CD4-positive, CD25-positive, alpha-beta regulatory T cell (primary cell): ENCODE data around the gene IGF1R. TPM values are rescaled to one million over a fixed set of nuclear protein-coding genes. Genes with fewer than 3 reads are reported as not detected.
"Not testable (repeated sequence)": the region's sequence is repeated elsewhere in the genome, so short reads cannot be mapped to it uniquely, and the experiment has no call there.

Experiments
- ATAC-seq, 2 donors: fragments of 150-1000 bp; cut with Tn5 transposase; one replicate each; pipeline ENCODE4 v1.10.0; 2021; ENCODE audit warnings: low read depth in 2 of 2, moderate number of reproducible peaks in 2 of 2, moderate library complexity in 1 of 2
- DNase-seq, 3 donors: peaks; one replicate each; pipeline versions ENCODE4 v3.0.0 to v3.0.0-alpha.2; 2012 to 2022; ENCODE audit warnings: mixed read lengths in 1 of 3
- H3K27ac ChIP-seq: one replicate; pipeline ENCODE4 v1.7.0; 2013; ENCODE audit warnings: mild to moderate bottlenecking, low read length; ENCODE audit not compliant: insufficient read depth, poor library complexity, severe bottlenecking
- H3K27me3 ChIP-seq: one replicate; pipeline ENCODE4 v1.7.0; 2013; ENCODE audit warnings: low read length; ENCODE audit not compliant: control insufficient read depth, insufficient read depth
- H3K36me3 ChIP-seq: one replicate; pipeline ENCODE4 v1.7.0; 2013; ENCODE audit warnings: mild to moderate bottlenecking, low read length, moderate library complexity; ENCODE audit not compliant: control insufficient read depth, insufficient read depth
- H3K4me1 ChIP-seq: 2 replicates; pipeline ENCODE4 v1.7.0; 2013; ENCODE audit warnings: mild to moderate bottlenecking, low read length; ENCODE audit not compliant: insufficient read depth, control insufficient read depth, poor library complexity, severe bottlenecking
- H3K4me3 ChIP-seq: one replicate; pipeline ENCODE4 v1.7.0; 2013; ENCODE audit warnings: low read depth, mild to moderate bottlenecking, low read length, moderate library complexity
- H3K9me3 ChIP-seq, 2 experiments: 1 replicate in 1 of 2; 2 replicates in 1 of 2; pipeline ENCODE4 v1.7.0; 2013; ENCODE audit warnings: low read length in 2 of 2, mild to moderate bottlenecking in 1 of 2, moderate library complexity in 1 of 2; ENCODE audit not compliant: control insufficient read depth in 2 of 2
- H3K27ac Mint-ChIP-seq, 3 donors: one replicate each; pipeline ENCODE4 v1.8.0; 2020 to 2022; ENCODE audit warnings: mild to moderate bottlenecking in 3 of 3, mixed read lengths in 3 of 3, moderate library complexity in 2 of 3
- H3K27me3 Mint-ChIP-seq: one replicate; pipeline ENCODE4 v1.8.0; 2022; ENCODE audit warnings: mild to moderate bottlenecking, mixed read lengths
- H3K36me3 Mint-ChIP-seq: one replicate; pipeline ENCODE4 v1.8.0; 2020; ENCODE audit warnings: mixed read lengths
- H3K4me1 Mint-ChIP-seq, 4 donors: one replicate each; pipeline ENCODE4 v1.8.0; 2020 to 2022; ENCODE audit warnings: mixed read lengths in 4 of 4, mild to moderate bottlenecking in 1 of 4
- H3K4me3 Mint-ChIP-seq, 4 donors: one replicate each; pipeline ENCODE4 v1.8.0; 2020 to 2022; ENCODE audit warnings: mild to moderate bottlenecking in 4 of 4, mixed read lengths in 4 of 4, moderate library complexity in 3 of 4
- H3K9me3 Mint-ChIP-seq, 7 donors: one replicate each; pipeline ENCODE4 v1.8.0; 2020 to 2022; ENCODE audit warnings: mixed read lengths in 7 of 7, mild to moderate bottlenecking in 3 of 7, moderate library complexity in 2 of 7
- polyA plus RNA-seq, 4 donors: library from polyadenylated mRNA; unstranded; fragments of 300-500 nt; fragmentation: Illumina TruSeq; gene quantifications; one replicate each; pipeline ENCODE4 v1.2.3, GENCODE V29; 2021
- total RNA-seq: library from RNA; stranded (reverse); gene quantifications from one replicate; pipeline ENCODE4 v1.2.3, GENCODE V29; 2022

Gene IGF1R
- total and polyA plus RNA-seq, 5 donors from 2014 or later: 1.6 to 14.2 (median 3.6) TPM

- H3K27ac Mint-ChIP-seq: no peak overlapping the region
- H3K4me3 ChIP-seq: no peak overlapping the region
- no peaks in the 10 kb centered on the region for H3K36me3 Mint-ChIP-seq
- DNase-seq: no peak
- H3K36me3 ChIP-seq: no peaks in the 10 kb centered on the region
- peaks cover 5% of the 10 kb centered on the region for H3K27me3 Mint-ChIP-seq
- H3K27me3 ChIP-seq: no peaks in the 10 kb centered on the region
- no peak overlapping the region for H3K27ac ChIP-seq
- H3K4me1 Mint-ChIP-seq: peaks cover 0 to 9% (median 2%) of the 10 kb centered on the region in 4 donors
- H3K4me1 ChIP-seq: no peaks in the 10 kb centered on the region
- H3K9me3 Mint-ChIP-seq: no peaks in the 10 kb centered on the region
- no peak overlapping the region for H3K4me3 Mint-ChIP-seq
- no peaks in the 10 kb centered on the region for H3K9me3 ChIP-seq
- no peak for ATAC-seq
These were observed 33.7 kb upstream of the IGF1R start for GRCh38 chr15:98614681-98615080.

GRCh38 chr15:98616397-98616796 is 31.9 kb upstream of the IGF1R start:
- Histone ChIP-seq H3K27ac (no peak overlapping the region), H3K9me3 (no peaks in the 10 kb centered on the region), H3K27me3 (no peaks in the 10 kb centered on the region), H3K36me3 (no peaks in the 10 kb centered on the region), H3K4me1 (no peaks in the 10 kb centered on the region), H3K4me3 (no peak overlapping the region)
- H3K4me1 Mint-ChIP-seq: peaks cover 0 to 9% (median 2%) of the 10 kb centered on the region in 4 donors
- H3K27ac Mint-ChIP-seq: no peak overlapping the region
- no peaks in the 10 kb centered on the region for H3K9me3 Mint-ChIP-seq
- no peak overlapping the region for H3K4me3 Mint-ChIP-seq
- H3K27me3 Mint-ChIP-seq: peaks cover 11% of the 10 kb centered on the region
- no peaks in the 10 kb centered on the region for H3K36me3 Mint-ChIP-seq
- ATAC-seq (no peak), DNase-seq (no peak)

DNA sequence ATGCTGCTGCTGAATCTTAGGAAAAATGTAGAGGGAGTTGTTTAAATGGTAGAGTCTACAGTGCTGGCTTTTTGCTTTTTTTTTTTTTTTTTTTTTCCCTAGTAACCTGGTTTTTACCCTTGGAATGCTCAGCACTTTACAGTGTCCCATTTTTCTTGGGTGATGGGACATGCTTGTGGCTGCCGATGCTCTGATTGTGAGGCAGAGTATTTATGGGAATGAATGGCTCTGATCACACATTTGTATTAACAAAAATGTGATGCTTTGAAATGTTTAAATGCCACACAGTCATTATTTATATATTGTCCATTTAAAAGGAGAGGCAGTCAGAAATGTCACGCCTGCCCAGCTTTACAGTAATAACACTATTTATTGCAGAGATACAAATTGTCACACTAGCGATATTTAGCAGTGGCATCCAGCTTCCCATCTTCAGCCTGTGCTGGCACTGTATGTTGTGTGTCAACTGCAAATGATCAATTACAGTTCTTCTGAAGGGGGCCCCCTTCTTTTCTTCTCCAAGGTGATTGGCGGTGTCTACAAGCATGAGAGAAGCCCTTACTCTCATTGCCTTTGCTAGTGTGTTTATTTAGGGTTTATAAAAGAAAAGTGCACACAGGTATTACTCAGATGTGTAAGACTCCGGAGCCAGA is 30.9 kb upstream of the IGF1R start:
- H3K36me3 Mint-ChIP-seq: no peaks in the 10 kb centered on the region
- no peaks in the 10 kb centered on the region for H3K4me1 ChIP-seq
- no peaks in the 10 kb centered on the region for H3K27me3 ChIP-seq
- H3K4me3 ChIP-seq: no peak overlapping the region
- H3K4me1 Mint-ChIP-seq: peaks cover 0 to 7% (median 2%) of the 10 kb centered on the region in 4 donors
- H3K9me3 ChIP-seq: no peaks in the 10 kb centered on the region
- peaks cover 11% of the 10 kb centered on the region for H3K27me3 Mint-ChIP-seq
- DNase-seq: no peak
- H3K9me3 Mint-ChIP-seq: no peaks in the 10 kb centered on the region
- H3K27ac ChIP-seq: no peak overlapping the region
- no peak for ATAC-seq
- no peak overlapping the region for H3K4me3 Mint-ChIP-seq
- H3K36me3 ChIP-seq: no peaks in the 10 kb centered on the region
- H3K27ac Mint-ChIP-seq: no peak overlapping the region

DNA sequence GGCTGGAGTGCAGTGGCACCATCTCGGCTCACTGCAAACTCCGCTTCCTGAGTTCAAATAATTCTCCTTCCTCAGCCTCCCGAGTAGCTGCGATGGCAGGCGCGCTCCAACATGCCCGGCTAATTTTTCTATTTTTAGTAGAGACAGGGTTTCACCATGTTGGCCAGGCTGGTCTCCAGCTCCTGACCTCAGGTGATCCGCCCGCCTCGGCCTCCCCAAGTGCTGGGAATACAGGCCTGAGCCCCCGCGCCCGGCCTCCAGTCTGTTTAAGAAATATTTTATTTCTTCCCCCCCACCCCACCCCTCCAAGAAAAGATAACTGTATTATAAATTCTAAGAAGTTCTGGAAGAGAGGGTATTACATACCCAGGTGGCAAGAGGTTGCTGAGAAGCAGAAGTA is 29.8 kb upstream of the IGF1R start:
- H3K27ac Mint-ChIP-seq, H3K9me3 Mint-ChIP-seq, H3K9me3 ChIP-seq, H3K27me3 ChIP-seq, DNase-seq, H3K27ac ChIP-seq, H3K36me3 Mint-ChIP-seq, H3K4me3 Mint-ChIP-seq, H3K4me1 ChIP-seq, H3K4me3 ChIP-seq, ATAC-seq, H3K4me1 Mint-ChIP-seq, H3K36me3 ChIP-seq: not testable (repeated sequence)
- H3K27me3 Mint-ChIP-seq: peaks cover 11% of the 10 kb centered on the region

- Mint-ChIP-seq H3K27ac (no peak overlapping the region), H3K36me3 (no peaks in the 10 kb centered on the region), H3K27me3 (peaks cover 11% of the 10 kb centered on the region), H3K9me3 (no peaks in the 10 kb centered on the region), H3K4me3 (no peak overlapping the region), H3K4me1 (no peaks in the 10 kb centered on the region)
- Histone ChIP-seq H3K27me3 (peaks cover 2% of the 10 kb centered on the region), H3K9me3 (no peaks in the 10 kb centered on the region), H3K27ac (no peak overlapping the region), H3K4me3 (no peak overlapping the region), H3K4me1 (no peaks in the 10 kb centered on the region), H3K36me3 (no peaks in the 10 kb centered on the region)
- ATAC-seq (no peak), DNase-seq (no peak)
These were observed 28.3 kb upstream of the IGF1R start for GRCh38 chr15:98620020-98620419.

DNA sequence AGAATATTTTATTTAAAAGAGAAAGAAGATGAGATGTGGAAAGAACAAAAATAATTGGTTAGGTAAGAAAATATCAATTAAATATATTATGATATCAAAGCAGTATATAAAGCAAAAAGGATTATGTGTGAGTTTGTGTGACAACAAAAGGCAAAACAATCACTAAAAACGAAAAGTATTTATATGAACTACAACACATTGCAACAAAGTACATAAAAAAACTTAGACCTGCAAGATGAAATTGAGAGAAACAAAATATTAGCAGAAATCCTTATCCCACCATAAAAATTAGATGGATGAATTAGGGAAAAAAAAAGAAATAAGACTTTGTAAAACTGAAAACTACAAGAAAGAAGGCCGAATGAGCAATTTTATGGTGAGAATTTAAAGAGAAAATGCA is 27.3 kb upstream of the IGF1R start:
- H3K4me1 Mint-ChIP-seq: no peaks in the 10 kb centered on the region
- no peaks in the 10 kb centered on the region for H3K9me3 Mint-ChIP-seq
- H3K4me1 ChIP-seq: no peaks in the 10 kb centered on the region
- no peak overlapping the region for H3K4me3 Mint-ChIP-seq
- no peaks in the 10 kb centered on the region for H3K9me3 ChIP-seq
- H3K36me3 Mint-ChIP-seq: no peaks in the 10 kb centered on the region
- H3K27ac ChIP-seq: no peak overlapping the region
- H3K36me3 ChIP-seq: no peaks in the 10 kb centered on the region
- no peak for ATAC-seq
- no peak for DNase-seq
- no peak overlapping the region for H3K27ac Mint-ChIP-seq
- no peak overlapping the region for H3K4me3 ChIP-seq
- peaks cover 2% of the 10 kb centered on the region for H3K27me3 ChIP-seq
- H3K27me3 Mint-ChIP-seq: peaks cover 11% of the 10 kb centered on the region

DNA sequence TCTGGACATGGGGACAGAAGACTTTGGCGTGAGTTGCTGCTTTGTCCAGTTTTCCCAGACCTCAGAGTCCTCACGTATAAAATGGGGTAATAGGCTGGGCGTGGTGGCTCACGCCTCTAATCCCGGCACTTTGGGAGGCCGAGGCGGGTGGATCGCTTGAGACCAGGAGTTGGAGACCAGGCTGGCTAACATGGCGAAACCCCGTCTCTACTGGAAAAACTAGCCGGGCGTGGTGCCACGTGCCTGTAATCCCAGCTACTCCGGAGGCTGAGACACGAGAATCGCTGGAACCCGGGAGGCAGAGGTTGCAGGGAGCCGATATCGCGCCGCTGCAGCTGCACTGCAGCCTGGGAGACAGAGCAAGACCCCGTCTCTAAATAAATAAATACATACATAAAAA is 22.7 kb upstream of the IGF1R start:
- Mint-ChIP-seq H3K27me3 (peaks cover 7% of the 10 kb centered on the region), H3K9me3 (no peaks in the 10 kb centered on the region), H3K27ac (no peak overlapping the region), H3K4me3 (no peak overlapping the region), H3K36me3 (no peaks in the 10 kb centered on the region), H3K4me1 (no peaks in the 10 kb centered on the region)
- H3K27ac ChIP-seq: no peak overlapping the region
- no peak for ATAC-seq
- H3K36me3 ChIP-seq: no peaks in the 10 kb centered on the region
- H3K27me3 ChIP-seq: peaks cover 2% of the 10 kb centered on the region
- DNase-seq: no peak
- H3K4me3 ChIP-seq: no peak overlapping the region
- H3K9me3 ChIP-seq: no peaks in the 10 kb centered on the region
- H3K4me1 ChIP-seq: no peaks in the 10 kb centered on the region

DNA sequence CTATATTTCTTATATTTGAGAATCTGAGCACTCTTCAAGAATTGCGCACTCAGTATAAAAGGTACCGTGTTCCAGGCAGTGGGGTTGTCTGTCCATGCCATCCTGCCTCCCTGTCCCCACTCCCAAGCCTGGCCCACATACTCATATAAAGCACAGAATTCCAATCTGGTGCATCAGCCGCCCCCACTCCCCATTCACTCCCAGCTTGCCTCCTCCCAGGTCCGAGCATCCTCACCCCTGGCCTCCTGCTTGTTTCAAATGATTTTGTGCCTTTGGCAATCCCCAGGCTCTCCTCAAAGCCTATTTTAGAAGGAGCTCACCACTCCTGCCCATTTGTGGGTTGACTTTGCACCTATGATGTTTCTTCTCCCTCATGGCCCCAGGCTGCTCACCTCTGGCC is 22.2 kb upstream of the IGF1R start:
- ATAC-seq (no peak), DNase-seq (no peak)
- no peak overlapping the region for H3K4me3 Mint-ChIP-seq
- no peaks in the 10 kb centered on the region for H3K36me3 Mint-ChIP-seq
- H3K9me3 Mint-ChIP-seq: no peaks in the 10 kb centered on the region
- H3K27ac ChIP-seq: no peak overlapping the region
- H3K27me3 ChIP-seq: peaks cover 2% of the 10 kb centered on the region
- no peaks in the 10 kb centered on the region for H3K9me3 ChIP-seq
- H3K4me1 ChIP-seq: no peaks in the 10 kb centered on the region
- peaks cover 12% of the 10 kb centered on the region for H3K27me3 Mint-ChIP-seq
- no peak overlapping the region for H3K27ac Mint-ChIP-seq
- no peak overlapping the region for H3K4me3 ChIP-seq
- no peaks in the 10 kb centered on the region for H3K4me1 Mint-ChIP-seq
- no peaks in the 10 kb centered on the region for H3K36me3 ChIP-seq
